Breast epithelium (tissue), 3 donors: ENCODE results near the gene CYTH3.

Source experiments
- POLR2A ChIP-seq: fragments of 450-650 bp; IDR thresholded peaks from one replicate; pipeline ENCODE4 v1.6.1; 2016; ENCODE audit warnings: antibody characterized with exemption, mild to moderate bottlenecking, moderate library complexity
- POLR2AphosphoS5 ChIP-seq, 3 donors: sonication (generic); formaldehyde crosslinking; IDR thresholded peaks; one replicate each; pipeline ENCODE4 v1.6.1; 2017; ENCODE audit warnings: antibody characterized with exemption in 3 of 3
- TF ChIP-seq, protein P1 (sequence below), 3 donors: fragments of 450-650 bp; IDR thresholded peaks; one replicate each; pipeline ENCODE4 v1.5.1; 2016 to 2017; ENCODE audit warnings: antibody characterized with exemption in 3 of 3, mild to moderate bottlenecking in 3 of 3, moderate library complexity in 3 of 3

GRCh38 chr7:6208573-6209328 is 63.7 kb downstream of the CYTH3 start:
- TF ChIP-seq, protein P1, sequence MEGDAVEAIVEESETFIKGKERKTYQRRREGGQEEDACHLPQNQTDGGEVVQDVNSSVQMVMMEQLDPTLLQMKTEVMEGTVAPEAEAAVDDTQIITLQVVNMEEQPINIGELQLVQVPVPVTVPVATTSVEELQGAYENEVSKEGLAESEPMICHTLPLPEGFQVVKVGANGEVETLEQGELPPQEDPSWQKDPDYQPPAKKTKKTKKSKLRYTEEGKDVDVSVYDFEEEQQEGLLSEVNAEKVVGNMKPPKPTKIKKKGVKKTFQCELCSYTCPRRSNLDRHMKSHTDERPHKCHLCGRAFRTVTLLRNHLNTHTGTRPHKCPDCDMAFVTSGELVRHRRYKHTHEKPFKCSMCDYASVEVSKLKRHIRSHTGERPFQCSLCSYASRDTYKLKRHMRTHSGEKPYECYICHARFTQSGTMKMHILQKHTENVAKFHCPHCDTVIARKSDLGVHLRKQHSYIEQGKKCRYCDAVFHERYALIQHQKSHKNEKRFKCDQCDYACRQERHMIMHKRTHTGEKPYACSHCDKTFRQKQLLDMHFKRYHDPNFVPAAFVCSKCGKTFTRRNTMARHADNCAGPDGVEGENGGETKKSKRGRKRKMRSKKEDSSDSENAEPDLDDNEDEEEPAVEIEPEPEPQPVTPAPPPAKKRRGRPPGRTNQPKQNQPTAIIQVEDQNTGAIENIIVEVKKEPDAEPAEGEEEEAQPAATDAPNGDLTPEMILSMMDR (IDR thresholded peaks at IDR 0.05), result no peak
- TF ChIP-seq POLR2A, result no peak
- TF ChIP-seq POLR2AphosphoS5 (IDR thresholded peaks at IDR 0.05), result no peak
